ENCODE data around the gene TEAD1. TPM values are rescaled to one million over a fixed set of nuclear protein-coding genes. Genes with fewer than 3 reads are reported as not detected.
A peak's percentile ranks its signal among the peaks of the same experiment; 100 is the strongest.

The TEAD1 gene
- total RNA-seq, 2 donors from 2014 or later, result 76.4 to 94.4 TPM

DNA sequence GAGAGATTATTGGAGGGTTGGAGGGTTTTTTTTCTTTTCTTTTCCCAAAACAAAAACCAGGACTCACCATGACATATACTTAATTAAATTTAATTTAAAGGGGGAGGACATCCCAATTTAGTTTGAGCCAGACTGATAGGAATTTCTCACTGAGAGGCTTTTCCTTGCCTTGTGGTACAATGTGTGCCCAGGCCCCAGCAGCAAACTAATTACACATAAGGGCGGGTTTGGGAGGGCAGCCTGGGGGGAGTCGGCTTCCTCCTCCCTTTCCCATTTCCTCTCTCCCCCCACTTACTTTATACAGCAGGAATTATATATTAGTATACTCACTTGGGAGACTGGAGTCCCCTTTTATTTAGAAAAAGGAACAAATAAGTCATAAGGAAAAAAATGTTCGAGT lies 2.9 kb downstream of the TEAD1 start:
- H3K4me1 ChIP-seq (ENCODE audit: control insufficient read depth, insufficient read depth, low read length), result peaks cover 27% of the 10 kb centered on the region
- 46% methylated on average over 1 of the region's 3 CpGs; no CpG with 5 or more reads in 1 of the 2 experiments for WGBS, 2 experiments (ENCODE audit: insufficient coverage in 1 of 2, insufficient read length in 1 of 2)
- Mint-ChIP-seq H3K27ac (peak overlapping the region; percentile 98), H3K4me3 (peak overlapping the region; percentile 91), H3K9me3 (no peaks in the 10 kb centered on the region), H3K36me3 (ENCODE audit: low read depth) (peaks cover 2% of the 10 kb centered on the region), H3K4me1 (peaks cover 61% of the 10 kb centered on the region), H3K27me3 (ENCODE audit: insufficient read depth) (peaks cover 9% of the 10 kb centered on the region)
- H3K27me3 ChIP-seq (ENCODE audit: control insufficient read depth, insufficient read depth, low read length, poor library complexity, severe bottlenecking), result no peaks in the 10 kb centered on the region
- H3K9ac ChIP-seq (ENCODE audit: extremely low read depth, low read length, poor library complexity, severe bottlenecking), result peak overlapping the region; percentile 98
- peak overlapping the region; percentile 95 for H3K4me3 ChIP-seq (ENCODE audit: low read length)
- H3K9me3 ChIP-seq (ENCODE audit: control insufficient read depth, low read length), result no peaks in the 10 kb centered on the region
- TF ChIP-seq, protein P1, sequence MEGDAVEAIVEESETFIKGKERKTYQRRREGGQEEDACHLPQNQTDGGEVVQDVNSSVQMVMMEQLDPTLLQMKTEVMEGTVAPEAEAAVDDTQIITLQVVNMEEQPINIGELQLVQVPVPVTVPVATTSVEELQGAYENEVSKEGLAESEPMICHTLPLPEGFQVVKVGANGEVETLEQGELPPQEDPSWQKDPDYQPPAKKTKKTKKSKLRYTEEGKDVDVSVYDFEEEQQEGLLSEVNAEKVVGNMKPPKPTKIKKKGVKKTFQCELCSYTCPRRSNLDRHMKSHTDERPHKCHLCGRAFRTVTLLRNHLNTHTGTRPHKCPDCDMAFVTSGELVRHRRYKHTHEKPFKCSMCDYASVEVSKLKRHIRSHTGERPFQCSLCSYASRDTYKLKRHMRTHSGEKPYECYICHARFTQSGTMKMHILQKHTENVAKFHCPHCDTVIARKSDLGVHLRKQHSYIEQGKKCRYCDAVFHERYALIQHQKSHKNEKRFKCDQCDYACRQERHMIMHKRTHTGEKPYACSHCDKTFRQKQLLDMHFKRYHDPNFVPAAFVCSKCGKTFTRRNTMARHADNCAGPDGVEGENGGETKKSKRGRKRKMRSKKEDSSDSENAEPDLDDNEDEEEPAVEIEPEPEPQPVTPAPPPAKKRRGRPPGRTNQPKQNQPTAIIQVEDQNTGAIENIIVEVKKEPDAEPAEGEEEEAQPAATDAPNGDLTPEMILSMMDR (conservative IDR thresholded peaks at IDR 0.05), result no peak
- peaks cover 10% of the 10 kb centered on the region for H3K36me3 ChIP-seq (ENCODE audit: control insufficient read depth, insufficient read depth, low read length)
- DNase-seq, result peak; percentile 54
- no peak overlapping the region for H3K27ac ChIP-seq (ENCODE audit: low read depth, low read length)

DNA sequence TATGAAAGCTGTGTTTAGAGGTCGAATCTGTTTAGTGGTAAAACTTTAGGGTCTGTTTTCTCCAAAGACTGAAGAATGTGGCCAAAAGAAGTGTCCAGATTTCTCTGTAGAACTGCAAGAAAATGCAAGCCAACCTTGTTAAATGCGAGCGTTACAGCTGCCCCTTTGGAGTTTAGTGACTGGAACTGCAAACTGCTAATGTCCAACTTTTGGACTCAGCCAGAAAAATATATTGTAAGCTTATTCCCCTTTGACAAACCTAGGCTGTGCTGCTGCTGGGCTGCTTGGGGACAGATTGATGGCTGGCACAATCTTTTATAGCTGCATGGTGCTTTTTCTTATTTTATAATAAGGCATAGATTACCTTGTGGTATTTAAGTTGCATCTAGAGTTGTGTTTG lies 3.9 kb downstream of the TEAD1 start:
- no peak overlapping the region for H3K27ac Mint-ChIP-seq
- no peak overlapping the region for H3K27ac ChIP-seq (ENCODE audit: low read depth, low read length)
- WGBS, 2 experiments (ENCODE audit: insufficient coverage in 1 of 2, insufficient read length in 1 of 2), result 72 to 77% methylated on average over 3 of the region's 3 CpGs

DNA sequence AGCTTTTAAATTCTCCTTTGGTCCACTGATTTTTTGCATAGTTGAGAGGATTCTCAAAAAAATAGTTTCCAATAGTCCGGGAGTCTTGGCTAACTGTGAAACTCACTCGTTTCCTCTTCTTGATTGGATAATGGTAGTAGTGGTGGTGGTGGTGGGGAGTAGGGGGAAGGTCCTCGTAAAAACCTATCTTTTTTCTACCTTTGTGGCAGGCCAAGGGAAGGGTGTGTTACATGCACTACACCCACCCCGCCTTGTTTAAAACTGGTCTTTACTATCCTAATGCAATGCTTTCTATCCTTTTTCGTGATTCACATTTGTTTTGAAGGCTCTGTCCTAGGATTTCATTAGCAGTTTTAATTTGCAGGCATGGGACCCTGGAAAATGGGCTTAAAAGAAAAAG lies 4.8 kb downstream of the TEAD1 start:
- peak overlapping the region; percentile 95 for H3K4me3 ChIP-seq (ENCODE audit: low read length)
- no peak for DNase-seq
- TF ChIP-seq, protein P1 (conservative IDR thresholded peaks at IDR 0.05), result no peak
- no peaks in the 10 kb centered on the region for H3K9me3 ChIP-seq (ENCODE audit: control insufficient read depth, low read length)
- H3K36me3 ChIP-seq (ENCODE audit: control insufficient read depth, insufficient read depth, low read length), result peaks cover 16% of the 10 kb centered on the region
- H3K27me3 ChIP-seq (ENCODE audit: control insufficient read depth, insufficient read depth, low read length, poor library complexity, severe bottlenecking), result no peaks in the 10 kb centered on the region
- H3K4me3 Mint-ChIP-seq, result no peak overlapping the region
- H3K27ac ChIP-seq (ENCODE audit: low read depth, low read length), result peak overlapping the region; percentile 66
- no peaks in the 10 kb centered on the region for H3K27me3 Mint-ChIP-seq (ENCODE audit: insufficient read depth)
- no peak overlapping the region for H3K9ac ChIP-seq (ENCODE audit: extremely low read depth, low read length, poor library complexity, severe bottlenecking)
- H3K9me3 Mint-ChIP-seq, result no peaks in the 10 kb centered on the region
- H3K4me1 Mint-ChIP-seq, result peaks cover 78% of the 10 kb centered on the region
- WGBS, 2 experiments (ENCODE audit: insufficient coverage in 1 of 2, insufficient read length in 1 of 2), result 41 to 50% methylated on average over 2 to 5 of the region's 5 CpGs
- H3K27ac Mint-ChIP-seq, result no peak overlapping the region
- peaks cover 28% of the 10 kb centered on the region for H3K4me1 ChIP-seq (ENCODE audit: control insufficient read depth, insufficient read depth, low read length)
- peaks cover 7% of the 10 kb centered on the region for H3K36me3 Mint-ChIP-seq (ENCODE audit: low read depth)

More for the DNA sequence above, 3.9 kb downstream of the TEAD1 start:
- Histone ChIP-seq H3K9me3 (ENCODE audit: control insufficient read depth, low read length) (no peaks in the 10 kb centered on the region), H3K4me3 (ENCODE audit: low read length) (peak overlapping the region; percentile 95), H3K9ac (ENCODE audit: extremely low read depth, low read length, poor library complexity, severe bottlenecking) (no peak overlapping the region), H3K4me1 (ENCODE audit: control insufficient read depth, insufficient read depth, low read length) (peaks cover 28% of the 10 kb centered on the region), H3K27me3 (ENCODE audit: control insufficient read depth, insufficient read depth, low read length, poor library complexity, severe bottlenecking) (no peaks in the 10 kb centered on the region), H3K36me3 (ENCODE audit: control insufficient read depth, insufficient read depth, low read length) (peaks cover 16% of the 10 kb centered on the region)
- TF ChIP-seq, protein P1 (conservative IDR thresholded peaks at IDR 0.05), result no peak
- Mint-ChIP-seq H3K27me3 (ENCODE audit: insufficient read depth) (peaks cover 3% of the 10 kb centered on the region), H3K9me3 (no peaks in the 10 kb centered on the region), H3K4me1 (peaks cover 69% of the 10 kb centered on the region), H3K36me3 (ENCODE audit: low read depth) (peaks cover 2% of the 10 kb centered on the region), H3K4me3 (peak overlapping the region; percentile 2)
- DNase-seq, result no peak
